Measurements from ENCODE around the gene MICA.

MICA gene

DNA sequence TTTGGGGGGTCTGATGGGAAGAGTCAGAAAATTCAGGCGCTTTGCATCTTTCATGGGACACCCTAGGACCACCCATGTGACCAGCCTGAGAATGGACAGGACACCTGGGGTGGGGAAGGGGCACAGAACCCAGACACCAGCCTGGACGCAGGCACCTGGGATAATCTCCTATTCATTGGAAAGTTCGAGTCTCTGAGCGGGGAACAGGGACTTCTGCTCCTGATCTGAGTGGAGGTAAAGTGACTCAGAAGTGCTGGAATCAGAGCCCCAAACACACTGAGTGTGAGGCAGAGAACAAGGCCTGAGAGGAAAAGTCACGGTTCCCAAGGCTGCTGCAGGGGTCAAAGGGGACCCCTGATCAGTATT, 47.8 kb upstream of the MICA start:
- no peak overlapping the region for H3K4me3 ChIP-seq (ENCODE audit: low read length in 2 of 2)

DNA sequence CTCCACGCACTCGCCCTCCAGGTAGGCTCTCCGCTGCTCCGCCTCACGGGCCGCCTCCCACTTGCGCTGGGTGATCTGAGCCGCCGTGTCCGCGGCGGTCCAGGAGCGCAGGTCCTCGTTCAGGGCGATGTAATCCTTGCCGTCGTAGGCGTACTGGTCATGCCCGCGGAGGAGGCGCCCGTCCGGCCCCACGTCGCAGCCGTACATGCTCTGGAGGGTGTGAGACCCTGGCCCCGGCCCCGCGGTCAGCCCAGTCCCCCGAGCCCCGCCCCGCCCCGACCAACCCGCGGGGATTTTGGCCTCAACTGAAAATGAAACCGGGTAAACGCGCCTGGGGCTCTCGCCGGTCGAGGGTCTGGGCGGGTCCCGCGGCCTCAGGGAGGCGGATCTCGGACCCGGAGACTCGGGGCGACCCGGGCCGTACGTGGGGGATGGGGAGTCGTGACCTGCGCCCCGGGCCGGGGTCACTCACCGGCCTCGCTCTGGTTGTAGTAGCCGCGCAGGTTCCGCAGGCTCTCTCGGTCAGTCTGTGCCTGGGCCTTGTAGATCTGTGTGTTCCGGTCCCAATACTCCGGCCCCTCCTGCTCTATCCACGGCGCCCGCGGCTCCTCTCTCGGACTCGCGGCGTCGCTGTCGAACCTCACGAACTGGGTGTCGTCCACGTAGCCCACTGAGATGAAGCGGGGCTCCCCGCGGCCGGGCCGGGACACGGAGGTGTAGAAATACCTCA, 47.0 kb upstream of the MICA start:
- Histone ChIP-seq H4K91ac (ENCODE audit: low read depth, low read length, poor library complexity) (no peak overlapping the region), H3K79me1 (ENCODE audit: low read depth, low read length) (no peaks in the 10 kb centered on the region), H2AFZ (ENCODE audit: low read length) (peak overlapping the region; percentile 75), H3K9ac (ENCODE audit: low read depth, low read length, poor library complexity) (peak overlapping the region; percentile 77), H3K18ac (ENCODE audit: low read length) (no peak overlapping the region), H3K27me3 (ENCODE audit: control insufficient read depth in 3 of 3, insufficient read depth in 3 of 3, low read depth in 1 of 3, low read length in 3 of 3) (peaks cover 0 to 51% (median 34%) of the 10 kb centered on the region in 3 experiments), H2BK5ac (ENCODE audit: low read length) (no peak overlapping the region), H3K36me3 (replicated peaks in 1 of 2; ENCODE audit: control insufficient read depth in 2 of 2, insufficient read depth in 2 of 2, low read length in 2 of 2) (no peaks in the 10 kb centered on the region), H4K8ac (ENCODE audit: low read depth, low read length) (no peak overlapping the region), H3K23ac (ENCODE audit: low read depth, low read length, poor library complexity) (no peak overlapping the region), H2BK15ac (ENCODE audit: low read length) (no peak overlapping the region), H3K4me3 (ENCODE audit: low read length in 2 of 2) (peak overlapping the region; percentile 25 to 92), H3K4me1 (ENCODE audit: control insufficient read depth in 2 of 2, insufficient read depth in 1 of 2, low read depth in 1 of 2, low read length in 2 of 2) (peaks cover 0 to 2% of the 10 kb centered on the region in 2 donors), H3K27ac (replicated peaks; ENCODE audit: low read length) (no peak overlapping the region), H3K4me2 (ENCODE audit: insufficient read depth, low read length, poor library complexity, severe bottlenecking) (peak overlapping the region; percentile 69), H3K4ac (ENCODE audit: low read length) (no peak overlapping the region), H2AK5ac (ENCODE audit: low read depth, low read length) (no peak overlapping the region), H3K14ac (ENCODE audit: low read length) (no peak overlapping the region), H2BK12ac (ENCODE audit: low read length) (no peak overlapping the region), H3K9me3 (replicated peaks in 1 of 2; ENCODE audit: control insufficient read depth in 2 of 2, insufficient read depth in 1 of 2, low read depth in 1 of 2, low read length in 2 of 2) (peaks cover 0 to 3% of the 10 kb centered on the region in 2 donors), H2BK120ac (ENCODE audit: low read depth, low read length) (no peak overlapping the region)
- DNase-seq (ENCODE audit: low spot score): no peak
- WGBS, 2 donors (ENCODE audit: extremely low coverage in 2 of 2, insufficient read length in 2 of 2, insufficient replicate concordance in 1 of 2): no CpG with 5 or more reads among the region's 83 CpGs

More for the DNA sequence above, 47.8 kb upstream of the MICA start:
- no CpG with 5 or more reads among the region's 5 CpGs for WGBS, 2 donors (ENCODE audit: extremely low coverage in 2 of 2, insufficient read length in 2 of 2, insufficient replicate concordance in 1 of 2)
- no peak overlapping the region for H3K14ac ChIP-seq (ENCODE audit: low read length)
- peaks cover 0 to 52% (median 34%) of the 10 kb centered on the region in 3 experiments for H3K27me3 ChIP-seq (ENCODE audit: control insufficient read depth in 3 of 3, insufficient read depth in 3 of 3, low read depth in 1 of 3, low read length in 3 of 3)
- H3K4me1 ChIP-seq (ENCODE audit: control insufficient read depth in 2 of 2, insufficient read depth in 1 of 2, low read depth in 1 of 2, low read length in 2 of 2): peaks cover 0 to 2% of the 10 kb centered on the region in 2 donors
- no peak overlapping the region for H3K18ac ChIP-seq (ENCODE audit: low read length)
- no peak overlapping the region for H4K8ac ChIP-seq (ENCODE audit: low read depth, low read length)
- H2BK12ac ChIP-seq (ENCODE audit: low read length): no peak overlapping the region
- no peak overlapping the region for H2AFZ ChIP-seq (ENCODE audit: low read length)
- no peak overlapping the region for H3K23ac ChIP-seq (ENCODE audit: low read depth, low read length, poor library complexity)
- H3K27ac ChIP-seq (replicated peaks; ENCODE audit: low read length): no peak overlapping the region
- H2BK5ac ChIP-seq (ENCODE audit: low read length): no peak overlapping the region
- H2AK5ac ChIP-seq (ENCODE audit: low read depth, low read length): no peak overlapping the region
- H3K4me2 ChIP-seq (ENCODE audit: insufficient read depth, low read length, poor library complexity, severe bottlenecking): no peak overlapping the region
- no peaks in the 10 kb centered on the region for H3K79me1 ChIP-seq (ENCODE audit: low read depth, low read length)
- H4K91ac ChIP-seq (ENCODE audit: low read depth, low read length, poor library complexity): no peak overlapping the region
- no peak overlapping the region for H2BK15ac ChIP-seq (ENCODE audit: low read length)
- no peak overlapping the region for H2BK120ac ChIP-seq (ENCODE audit: low read depth, low read length)
- DNase-seq (ENCODE audit: low spot score): no peak
- no peaks in the 10 kb centered on the region for H3K36me3 ChIP-seq (replicated peaks in 1 of 2; ENCODE audit: control insufficient read depth in 2 of 2, insufficient read depth in 2 of 2, low read length in 2 of 2)
- H3K9ac ChIP-seq (ENCODE audit: low read depth, low read length, poor library complexity): no peak overlapping the region
- no peak overlapping the region for H3K4ac ChIP-seq (ENCODE audit: low read length)
- H3K9me3 ChIP-seq (replicated peaks in 1 of 2; ENCODE audit: control insufficient read depth in 2 of 2, insufficient read depth in 1 of 2, low read depth in 1 of 2, low read length in 2 of 2): no peaks in the 10 kb centered on the region

DNA sequence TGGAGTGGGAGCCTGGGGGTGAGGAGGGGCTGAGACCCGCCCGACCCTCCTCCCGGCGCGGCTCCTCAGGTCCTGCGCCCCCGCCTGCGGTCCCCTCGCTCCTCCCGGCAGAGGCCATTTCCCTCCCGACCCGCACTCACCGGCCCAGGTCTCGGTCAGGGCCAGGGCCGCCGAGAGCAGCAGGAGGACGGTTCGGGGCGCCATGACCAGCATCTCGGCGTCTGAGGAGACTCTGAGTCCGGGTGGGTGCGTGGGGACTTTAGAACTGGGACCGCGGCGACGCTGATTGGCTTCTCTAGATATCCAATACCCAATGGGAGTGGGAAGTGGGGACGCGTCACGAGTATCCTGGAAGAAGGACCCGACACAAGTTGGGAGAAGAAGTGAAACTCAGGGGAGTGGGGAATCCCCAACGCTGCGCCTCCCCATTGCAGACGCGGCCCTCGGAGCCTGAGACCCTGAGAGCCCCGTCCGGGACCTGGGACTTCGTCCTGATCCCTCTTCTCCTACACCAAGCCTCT, 46.4 kb upstream of the MICA start, which contains the start of gene HLA-B:
TSS of gene HLA-B (minus strand) at position 234 of the 521 bp plus-strand sequence. CDS start at position 213, 21 bp downstream.
- Histone ChIP-seq H2AK5ac (ENCODE audit: low read depth, low read length) (no peak within 1 kb of the TSS), H4K8ac (ENCODE audit: low read depth, low read length) (no peak within 1 kb of the TSS), H3K9me3 (replicated peaks in 1 of 2; ENCODE audit: control insufficient read depth in 2 of 2, insufficient read depth in 1 of 2, low read depth in 1 of 2, low read length in 2 of 2) (peaks cover 0 to 3% of the 10 kb centered on the region in 2 donors), H3K9ac (ENCODE audit: low read depth, low read length, poor library complexity) (peak within 1 kb of the TSS; percentile 77), H2BK12ac (ENCODE audit: low read length) (no peak within 1 kb of the TSS), H3K27me3 (ENCODE audit: control insufficient read depth in 3 of 3, insufficient read depth in 3 of 3, low read depth in 1 of 3, low read length in 3 of 3) (peaks cover 0 to 51% (median 34%) of the 10 kb centered on the region in 3 experiments), H3K4me3 (ENCODE audit: low read length in 2 of 2) (peak within 1 kb of the TSS; percentile 25 to 92), H3K14ac (ENCODE audit: low read length) (no peak within 1 kb of the TSS), H3K23ac (ENCODE audit: low read depth, low read length, poor library complexity) (no peak within 1 kb of the TSS), H3K4me2 (ENCODE audit: insufficient read depth, low read length, poor library complexity, severe bottlenecking) (peak within 1 kb of the TSS; percentile 69), H4K91ac (ENCODE audit: low read depth, low read length, poor library complexity) (no peak within 1 kb of the TSS), H3K27ac (replicated peaks; ENCODE audit: low read length) (no peak within 1 kb of the TSS), H3K4me1 (ENCODE audit: control insufficient read depth in 2 of 2, insufficient read depth in 1 of 2, low read depth in 1 of 2, low read length in 2 of 2) (peaks cover 0 to 2% of the 10 kb centered on the region in 2 donors), H2AFZ (ENCODE audit: low read length) (peak within 1 kb of the TSS; percentile 75), H2BK15ac (ENCODE audit: low read length) (no peak within 1 kb of the TSS), H3K18ac (ENCODE audit: low read length) (peak within 1 kb of the TSS; percentile 89), H3K36me3 (replicated peaks in 1 of 2; ENCODE audit: control insufficient read depth in 2 of 2, insufficient read depth in 2 of 2, low read length in 2 of 2) (no peaks in the 10 kb centered on the region), H3K79me1 (ENCODE audit: low read depth, low read length) (no peaks in the 10 kb centered on the region), H3K4ac (ENCODE audit: low read length) (no peak within 1 kb of the TSS), H2BK5ac (ENCODE audit: low read length) (no peak within 1 kb of the TSS), H2BK120ac (ENCODE audit: low read depth, low read length) (no peak within 1 kb of the TSS)
- WGBS, 2 donors (ENCODE audit: extremely low coverage in 2 of 2, insufficient read length in 2 of 2, insufficient replicate concordance in 1 of 2): no CpG with 5 or more reads among the region's 39 CpGs
- DNase-seq (ENCODE audit: low spot score): peak; percentile 81

DNA sequence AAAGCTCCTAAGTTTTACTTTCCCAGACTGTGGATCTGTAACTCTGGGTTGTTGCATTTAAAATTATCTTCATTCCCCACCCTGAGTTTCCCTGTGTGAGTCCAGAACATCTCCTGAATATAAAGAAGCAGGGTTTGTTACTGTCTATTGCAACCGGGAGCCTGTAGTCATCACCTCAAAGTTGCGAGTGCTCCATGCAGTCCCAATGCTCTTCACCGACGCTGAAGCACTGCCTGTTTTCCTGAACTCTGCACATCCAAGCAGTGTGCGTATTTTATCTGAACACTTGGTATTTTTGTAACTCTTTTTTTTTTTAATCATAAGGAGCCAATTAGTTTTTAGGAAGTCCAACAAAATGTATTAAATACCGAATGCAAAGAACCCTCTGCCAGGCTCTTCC, 45.5 kb upstream of the MICA start:
- Histone ChIP-seq H2BK15ac (ENCODE audit: low read length) (no peak overlapping the region), H3K23ac (ENCODE audit: low read depth, low read length, poor library complexity) (no peak overlapping the region), H2AK5ac (ENCODE audit: low read depth, low read length) (no peak overlapping the region), H2BK120ac (ENCODE audit: low read depth, low read length) (no peak overlapping the region), H4K91ac (ENCODE audit: low read depth, low read length, poor library complexity) (no peak overlapping the region), H2AFZ (ENCODE audit: low read length) (no peak overlapping the region), H3K9me3 (replicated peaks in 1 of 2; ENCODE audit: control insufficient read depth in 2 of 2, insufficient read depth in 1 of 2, low read depth in 1 of 2, low read length in 2 of 2) (peaks cover 0 to 3% of the 10 kb centered on the region in 2 donors), H3K27me3 (ENCODE audit: control insufficient read depth in 3 of 3, insufficient read depth in 3 of 3, low read depth in 1 of 3, low read length in 3 of 3) (peaks cover 0 to 49% (median 38%) of the 10 kb centered on the region in 3 experiments), H3K4me2 (ENCODE audit: insufficient read depth, low read length, poor library complexity, severe bottlenecking) (no peak overlapping the region), H3K9ac (ENCODE audit: low read depth, low read length, poor library complexity) (no peak overlapping the region), H3K4me3 (ENCODE audit: low read length in 2 of 2) (no peak overlapping the region), H2BK5ac (ENCODE audit: low read length) (no peak overlapping the region), H3K79me1 (ENCODE audit: low read depth, low read length) (no peaks in the 10 kb centered on the region), H3K18ac (ENCODE audit: low read length) (no peak overlapping the region), H3K4me1 (ENCODE audit: control insufficient read depth in 2 of 2, insufficient read depth in 1 of 2, low read depth in 1 of 2, low read length in 2 of 2) (peaks cover 0 to 2% of the 10 kb centered on the region in 2 donors), H3K14ac (ENCODE audit: low read length) (no peak overlapping the region), H2BK12ac (ENCODE audit: low read length) (no peak overlapping the region), H4K8ac (ENCODE audit: low read depth, low read length) (no peak overlapping the region), H3K27ac (replicated peaks; ENCODE audit: low read length) (no peak overlapping the region), H3K36me3 (replicated peaks in 1 of 2; ENCODE audit: control insufficient read depth in 2 of 2, insufficient read depth in 2 of 2, low read length in 2 of 2) (no peaks in the 10 kb centered on the region), H3K4ac (ENCODE audit: low read length) (no peak overlapping the region)
- no CpG with 5 or more reads among the region's 6 CpGs for WGBS, 2 donors (ENCODE audit: extremely low coverage in 2 of 2, insufficient read length in 2 of 2, insufficient replicate concordance in 1 of 2)
- DNase-seq (ENCODE audit: low spot score): no peak
